Fibroblast of skin of right biceps (primary cell): ENCODE measurements around the gene WDR54.
"Not testable (repeated sequence)": the region's sequence is repeated elsewhere in the genome, so short reads cannot be mapped to it uniquely, and the experiment has no call there.

Experiments used
- DNase-seq: peaks from one replicate; pipeline ENCODE4 v3.0.0-alpha.2; 2013

The WDR54 gene

DNA sequence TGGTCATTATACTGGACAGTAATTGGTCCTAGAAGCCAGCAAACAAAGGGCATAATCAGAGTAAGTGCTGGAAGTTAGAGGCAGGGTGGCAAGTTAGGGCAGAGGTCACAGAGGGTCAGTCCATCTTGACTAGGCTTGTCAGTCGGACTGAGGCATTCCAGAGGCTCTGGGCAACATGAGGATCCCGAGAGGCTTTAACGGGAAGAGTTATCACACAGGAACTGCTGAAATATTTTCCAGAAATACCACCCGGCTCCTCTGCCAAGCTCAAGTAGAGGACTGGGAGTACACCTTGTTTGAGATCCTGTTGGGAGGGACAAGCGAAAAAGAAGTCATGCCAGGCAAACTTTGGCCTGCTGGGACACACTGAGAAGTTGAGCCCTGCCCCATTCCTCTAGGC lies 13.8 kb upstream of the WDR54 start:
- no peak for DNase-seq

DNA sequence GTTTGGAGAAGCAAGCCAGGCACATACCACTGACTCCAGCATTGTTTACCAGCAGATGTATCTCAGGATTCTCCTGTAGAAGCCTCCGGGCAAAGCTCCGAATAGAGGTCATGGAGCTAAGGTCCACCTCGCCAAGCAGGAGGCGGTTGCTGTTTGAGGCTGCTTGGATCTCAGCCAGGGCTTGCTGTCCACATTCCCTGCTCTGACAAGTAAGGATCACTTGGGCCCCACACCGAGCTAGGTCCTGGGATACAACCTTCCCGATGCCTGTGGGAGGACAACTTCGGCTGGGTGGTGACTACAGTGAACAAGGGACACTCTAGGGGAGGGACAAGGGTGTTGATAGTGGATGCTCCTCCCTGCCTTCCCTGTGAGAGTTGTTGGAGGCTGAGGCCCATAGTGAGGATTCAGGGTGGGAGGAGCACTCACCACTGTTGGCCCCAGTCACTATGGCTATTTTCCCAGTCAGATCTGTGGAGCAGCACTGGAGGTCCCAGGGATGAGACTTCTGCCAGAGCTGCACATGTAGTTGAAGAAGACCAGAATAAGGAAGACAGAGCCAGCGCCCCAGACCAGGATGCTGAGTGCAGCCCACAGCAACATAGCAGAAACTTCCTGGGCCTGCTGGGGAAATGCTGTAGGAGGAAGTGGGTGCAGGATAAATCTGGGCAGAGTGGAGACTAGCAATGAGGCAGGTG lies 8.4 kb upstream of the WDR54 start:
- no peak for DNase-seq

DNA sequence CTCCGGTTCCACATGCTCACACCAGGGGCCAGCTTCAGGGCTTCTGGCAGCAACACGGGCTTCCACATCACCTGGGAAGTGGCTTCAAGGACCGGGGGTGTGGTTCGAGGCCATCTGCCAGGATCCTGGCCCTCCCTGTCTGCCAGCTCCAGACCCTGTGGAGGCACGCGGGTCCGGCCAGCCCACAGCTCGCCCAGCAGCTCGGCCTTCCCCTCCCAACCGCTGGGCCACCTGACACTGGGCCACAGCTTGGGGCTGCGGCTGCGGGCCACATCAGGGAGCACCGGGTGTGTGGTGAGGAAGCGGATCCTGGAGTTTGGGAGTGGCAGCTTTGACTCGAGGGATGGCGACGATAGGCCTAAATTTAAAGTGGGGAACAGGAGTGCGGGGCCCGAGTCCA lies 7.1 kb upstream of the WDR54 start:
- DNase-seq: no peak

DNA sequence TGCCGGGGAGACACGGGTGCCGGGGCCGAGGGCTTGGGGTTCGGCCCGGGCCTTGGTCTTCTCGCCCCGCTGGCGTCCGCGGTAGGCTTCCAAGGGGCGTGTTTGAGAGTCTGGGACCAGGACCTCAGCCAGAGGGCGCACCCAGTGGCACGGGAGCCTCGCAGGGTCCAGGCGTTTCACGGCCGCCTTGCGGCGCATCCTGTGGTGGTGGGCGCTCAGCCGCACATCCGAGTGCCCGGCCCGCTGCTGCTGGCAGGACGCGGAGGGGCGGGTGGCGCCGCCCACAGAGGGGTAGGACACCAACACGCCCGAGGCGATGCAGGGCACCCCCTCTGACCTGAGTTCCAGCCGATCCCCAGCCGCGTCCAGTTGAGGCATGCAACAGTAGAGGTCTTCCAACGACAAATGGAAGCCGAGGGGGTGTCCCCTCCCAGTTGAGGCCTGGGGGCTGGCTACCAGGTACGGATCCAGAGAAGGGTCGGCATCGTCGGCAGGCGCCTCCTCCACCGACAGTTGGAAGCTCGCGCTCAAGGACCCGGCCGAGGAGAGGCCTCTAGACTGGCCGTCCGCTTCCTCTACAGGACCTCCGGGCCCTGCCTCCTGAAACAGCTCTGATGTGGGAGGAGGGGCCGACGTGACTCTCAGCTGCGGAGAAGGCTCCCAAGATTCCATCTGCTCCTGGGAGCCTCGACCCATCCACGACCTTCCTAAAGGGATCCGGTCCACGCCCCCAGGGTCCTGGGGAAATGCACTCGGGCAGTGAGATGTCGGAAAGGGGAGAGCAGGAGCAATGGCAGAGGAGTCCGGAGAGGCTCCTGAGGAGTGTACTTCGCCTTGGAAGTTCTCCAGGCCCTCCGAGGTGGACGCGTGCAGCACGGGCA lies 6.4 kb upstream of the WDR54 start:
- peak; percentile 31 for DNase-seq

DNA sequence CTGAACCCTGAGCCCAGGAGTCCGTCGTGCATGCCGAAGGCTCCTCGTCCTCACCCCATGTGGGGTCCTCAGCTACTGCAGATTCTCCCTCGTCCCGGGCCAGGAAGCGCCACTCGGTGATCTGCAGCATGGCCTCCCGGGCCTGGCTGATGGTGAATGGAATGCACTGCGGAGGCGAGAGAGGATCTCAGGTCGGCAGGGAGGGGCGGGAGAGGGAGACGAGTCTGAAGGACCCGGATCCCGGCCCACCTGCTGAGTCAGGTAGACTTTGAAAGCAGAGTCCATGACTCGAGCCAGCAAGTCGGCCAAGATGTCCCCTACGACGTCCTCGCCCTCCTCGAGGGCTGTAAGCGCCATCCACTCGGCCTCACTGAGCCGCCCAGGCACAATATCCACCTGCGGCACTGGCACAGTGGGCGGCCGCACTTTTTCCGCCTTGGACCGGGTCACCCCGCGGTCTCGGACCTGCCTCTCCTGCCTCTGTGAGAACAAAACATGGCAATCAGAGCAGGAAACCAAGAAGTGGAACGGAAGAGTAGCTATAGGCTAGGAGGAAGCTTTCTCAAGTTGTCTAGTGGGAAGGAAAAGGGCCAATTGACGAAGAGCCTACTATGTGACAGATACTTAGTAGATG lies 5.7 kb upstream of the WDR54 start:
- DNase-seq: no peak

- no peak for DNase-seq
Measured at GRCh38 chr2:74416778-74417177, 4.8 kb upstream of the WDR54 start.

GRCh38 chr2:74417197-74417596 lies 4.3 kb upstream of the WDR54 start:
- DNase-seq: no peak

- no peak for DNase-seq
Measured at GRCh38 chr2:74417763-74418162, 3.8 kb upstream of the WDR54 start.

DNA sequence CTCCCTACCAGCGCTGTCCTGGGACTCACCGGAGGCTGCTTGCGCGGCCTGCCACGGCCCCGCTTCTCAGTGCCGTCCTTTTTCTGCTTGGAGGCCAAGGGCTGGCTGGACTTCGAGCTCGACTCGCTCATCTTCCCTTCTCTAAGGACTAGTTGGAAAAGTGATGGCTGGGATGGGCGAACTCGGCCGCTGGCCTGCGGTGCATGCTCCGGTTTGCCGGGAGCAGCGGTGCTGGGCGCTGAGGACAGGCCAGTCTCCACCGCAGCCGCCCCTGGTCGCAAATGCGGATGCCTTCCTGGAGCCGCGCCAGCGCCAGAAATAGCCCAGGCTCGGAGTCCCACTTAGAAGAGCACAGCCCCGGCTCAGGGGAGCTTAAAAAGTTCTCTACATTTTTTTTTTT lies 3.2 kb upstream of the WDR54 start:
- no peak for DNase-seq

GRCh38 chr2:74419345-74419744 lies 2.2 kb upstream of the WDR54 start:
- no peak for DNase-seq

DNA sequence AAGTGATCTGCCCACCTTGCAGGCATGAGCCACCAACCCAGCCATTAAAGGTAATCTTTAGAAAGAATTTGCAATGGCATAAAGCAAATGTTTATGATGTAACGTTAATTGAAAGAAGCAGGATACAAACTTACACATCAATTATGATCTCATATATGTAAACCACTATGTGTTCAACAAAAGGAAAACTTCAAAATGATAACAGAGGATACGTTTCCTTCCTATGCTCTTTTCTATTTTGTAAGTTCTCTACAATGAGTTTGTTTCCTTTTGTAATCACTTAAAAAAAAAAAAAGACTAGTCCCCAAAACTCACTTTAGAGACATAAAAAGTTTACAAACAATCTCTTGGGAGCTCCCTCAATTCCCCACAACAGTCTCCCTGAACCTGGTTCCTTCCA lies 1.5 kb upstream of the WDR54 start:
- DNase-seq: no peak

- not testable (repeated sequence) for DNase-seq
Measured at GRCh38 chr2:74420443-74421103, 957 bp upstream of the WDR54 start.

- no peak for DNase-seq
Measured at GRCh38 chr2:74423231-74424095, 1.9 kb downstream of the WDR54 start.

GRCh38 chr2:74424139-74424992 lies 2.8 kb downstream of the WDR54 start:
- DNase-seq: no peak

DNA sequence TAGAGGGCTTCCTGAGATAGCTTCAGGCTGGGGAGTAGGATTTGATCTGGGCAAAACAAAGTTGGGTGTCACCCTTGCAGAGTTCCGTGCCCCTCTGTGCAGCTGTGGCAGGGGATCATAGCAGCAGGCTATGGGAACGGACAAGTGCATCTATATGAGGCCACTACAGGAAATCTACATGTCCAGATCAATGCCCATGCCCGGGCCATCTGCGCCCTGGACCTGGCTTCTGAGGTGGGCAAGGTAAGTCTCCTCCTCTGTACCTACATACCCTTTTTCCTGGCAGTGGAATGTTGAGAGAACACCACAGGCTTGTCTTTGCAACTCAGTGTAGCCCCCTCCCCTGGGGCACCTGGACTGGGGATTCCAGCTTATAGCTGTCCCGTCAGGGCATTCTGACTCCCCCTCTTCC lies 3.5 kb downstream of the WDR54 start:
- DNase-seq: no peak

- no peak for DNase-seq
Measured at GRCh38 chr2:74425523-74425922, 4.0 kb downstream of the WDR54 start.

DNA sequence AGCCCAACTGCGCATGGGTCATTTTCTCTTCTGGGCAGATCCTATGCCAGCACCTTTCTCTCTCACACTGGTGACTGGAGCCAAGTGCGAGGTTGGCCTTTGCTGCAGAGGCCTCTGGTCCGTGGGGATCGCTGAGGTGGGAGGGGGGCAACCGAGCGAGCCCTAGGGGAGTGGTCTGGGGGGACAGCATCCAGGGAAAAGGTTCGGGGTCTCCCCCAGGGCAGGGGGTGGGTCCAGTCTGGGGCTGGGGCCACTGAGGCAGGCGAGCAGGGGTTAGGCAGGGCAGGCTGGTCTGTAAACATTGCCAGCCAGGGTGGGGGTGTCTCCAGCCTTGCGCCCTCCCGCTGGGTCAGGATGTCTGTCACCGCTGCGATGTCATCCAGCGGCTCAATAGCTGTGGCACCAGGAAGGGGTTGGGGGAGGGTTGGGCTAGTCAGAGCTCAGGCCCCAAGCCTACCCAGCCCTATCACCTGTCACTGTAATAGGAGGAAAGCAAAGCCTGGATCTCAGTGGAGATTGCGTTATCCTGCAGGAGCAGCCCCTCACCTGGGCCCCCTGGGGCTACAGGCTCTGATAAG lies 4.7 kb downstream of the WDR54 start:
- no peak for DNase-seq

GRCh38 chr2:74427551-74427950 lies 6.0 kb downstream of the WDR54 start:
- no peak for DNase-seq

DNA sequence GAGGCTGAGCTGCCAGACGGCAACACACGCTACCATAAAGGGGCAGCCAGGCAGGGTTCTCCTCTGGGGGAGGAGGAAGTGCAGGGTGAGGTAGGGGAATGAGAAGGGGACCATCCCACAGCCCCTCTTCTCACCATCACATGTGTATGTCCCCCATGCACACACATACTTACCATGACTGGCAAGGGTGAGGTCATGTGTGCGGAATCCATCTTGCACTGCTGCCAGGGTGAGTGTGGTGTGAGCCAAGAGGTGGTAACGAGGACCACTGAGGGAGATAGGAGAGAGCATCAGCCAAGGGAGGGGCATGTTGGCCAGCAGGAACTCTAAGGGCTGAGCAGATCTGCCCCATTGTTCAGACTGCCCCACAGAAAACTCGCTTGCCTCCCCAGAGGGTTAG lies 7.1 kb downstream of the WDR54 start:
- DNase-seq: no peak

- no peak for DNase-seq
Measured at GRCh38 chr2:74429487-74430451, 8.2 kb downstream of the WDR54 start.
